Measurements from ENCODE around the gene GJC1.

- no peak for TF ChIP-seq CTCF (conservative IDR thresholded peaks at IDR 0.05 in 1 of 2, IDR thresholded peaks at IDR 0.05 in 1 of 2; ENCODE audit: extremely low read depth in 1 of 2, insufficient read depth in 1 of 2, low read depth in 1 of 2, low read length in 2 of 2)
- TF ChIP-seq EZH2 (IDR thresholded peaks at IDR 0.05; ENCODE audit: borderline replicate concordance, low read length), result no peak
Observed at GRCh38 chr17:44778656-44779210, 51.4 kb downstream of the GJC1 start.
